NCI-H526 treated with DMSO at 0.1 percent for 48 hours (cell line): ENCODE results near the gene NSD2.

Experiments
- DNase-seq: peaks from one replicate; lab custom pipeline; 2025; lab: John Stamatoyannopoulos, UW

NSD2 gene

GRCh38 chr4:1864076-1865008 is 6.9 kb upstream of the NSD2 start:
- no peak for DNase-seq

- DNase-seq: no peak
Observed at GRCh38 chr4:1866189-1866661, 5.0 kb upstream of the NSD2 start.

GRCh38 chr4:1868293-1868692 is 2.9 kb upstream of the NSD2 start:
- no peak for DNase-seq

- DNase-seq: no peak
Observed at GRCh38 chr4:1868912-1869311, 2.3 kb upstream of the NSD2 start.

GRCh38 chr4:1869530-1870327 is 1.5 kb upstream of the NSD2 start:
- no peak for DNase-seq

GRCh38 chr4:1870328-1870577 is 940 bp upstream of the NSD2 start:
- DNase-seq: peak; percentile 69

- DNase-seq: no peak
Observed at GRCh38 chr4:1871471-1872021, 353 bp downstream of the NSD2 start.

GRCh38 chr4:1872870-1873269 is 1.7 kb downstream of the NSD2 start:
- no peak for DNase-seq

GRCh38 chr4:1873291-1873690 is 2.1 kb downstream of the NSD2 start:
- DNase-seq: no peak

- DNase-seq: no peak
Observed at GRCh38 chr4:1873776-1874175, 2.6 kb downstream of the NSD2 start.

GRCh38 chr4:1874201-1874600 is 3.0 kb downstream of the NSD2 start:
- DNase-seq: no peak

- no peak for DNase-seq
Observed at GRCh38 chr4:1879485-1879884, 8.3 kb downstream of the NSD2 start.

GRCh38 chr4:1880332-1880731 is 9.1 kb downstream of the NSD2 start:
- no peak for DNase-seq

GRCh38 chr4:1882850-1883271 is 11.7 kb downstream of the NSD2 start:
- DNase-seq: no peak

- no peak for DNase-seq
Observed at GRCh38 chr4:1883583-1883982, 12.4 kb downstream of the NSD2 start.

- no peak for DNase-seq
Observed at GRCh38 chr4:1885414-1885813, 14.2 kb downstream of the NSD2 start.

GRCh38 chr4:1887052-1887451 is 15.9 kb downstream of the NSD2 start:
- no peak for DNase-seq

- no peak for DNase-seq
Observed at GRCh38 chr4:1890979-1891570, 19.9 kb downstream of the NSD2 start.

GRCh38 chr4:1895971-1896657 is 24.9 kb downstream of the NSD2 start:
- DNase-seq: no peak

- DNase-seq: no peak
Observed at GRCh38 chr4:1896658-1896991, 25.4 kb downstream of the NSD2 start.

- no peak for DNase-seq
Observed at GRCh38 chr4:1898007-1898406, 26.8 kb downstream of the NSD2 start.

GRCh38 chr4:1898681-1899080 is 27.5 kb downstream of the NSD2 start:
- DNase-seq: no peak
